Endodermal cell (in vitro differentiated cells): Measurements from ENCODE around the gene MACROH2A1. TPM values are rescaled to one million over a fixed set of nuclear protein-coding genes. Genes with fewer than 3 reads are reported as not detected.

Source experiments
- DNase-seq: peaks from one replicate; pipeline ENCODE4 v3.0.0-alpha.2; 2017
- H3K27ac ChIP-seq: 2 replicates; pipeline ENCODE4 v1.5.1; 2013; ENCODE audit warnings: mild to moderate bottlenecking, low read depth, low read length, moderate library complexity
- H3K27me3 ChIP-seq: 2 replicates; pipeline ENCODE4 v1.6.1; 2013; ENCODE audit warnings: mild to moderate bottlenecking, low read length, moderate library complexity; ENCODE audit not compliant: insufficient read depth, control insufficient read depth, poor library complexity, severe bottlenecking
- H3K36me3 ChIP-seq: 2 replicates; pipeline ENCODE4 v1.7.0; 2013; ENCODE audit warnings: mild to moderate bottlenecking, low read length, moderate library complexity; ENCODE audit not compliant: control insufficient read depth, insufficient read depth
- H3K4me1 ChIP-seq: one replicate; pipeline ENCODE4 v1.7.0; 2013; ENCODE audit warnings: low read length; ENCODE audit not compliant: control insufficient read depth, insufficient read depth
- H3K4me3 ChIP-seq: 2 replicates; pipeline ENCODE4 v1.5.1; 2013; ENCODE audit warnings: mild to moderate bottlenecking, low read length, moderate library complexity
- H3K9ac ChIP-seq: 2 replicates; pipeline ENCODE4 v1.6.1; 2013; ENCODE audit warnings: mild to moderate bottlenecking, low read length, moderate library complexity; ENCODE audit not compliant: poor library complexity, severe bottlenecking; ENCODE audit errors: extremely low read depth
- H3K9me3 ChIP-seq: 2 replicates; pipeline ENCODE4 v1.6.1; 2013; ENCODE audit warnings: mild to moderate bottlenecking, low read length, moderate library complexity; ENCODE audit not compliant: control insufficient read depth
- H3K27ac Mint-ChIP-seq: 2 replicates; pipeline ENCODE4 v1.8.0; 2020; ENCODE audit warnings: mixed read lengths
- H3K27me3 Mint-ChIP-seq: 2 replicates; pipeline ENCODE4 v1.8.0; 2021; ENCODE audit warnings: mild to moderate bottlenecking, mixed read lengths; ENCODE audit not compliant: insufficient read depth
- H3K36me3 Mint-ChIP-seq: 2 replicates; pipeline ENCODE4 v1.8.0; 2020; ENCODE audit warnings: low read depth, mixed read lengths
- H3K4me1 Mint-ChIP-seq: 2 replicates; pipeline ENCODE4 v1.8.0; 2020; ENCODE audit warnings: mixed read lengths
- H3K4me3 Mint-ChIP-seq: 2 replicates; pipeline ENCODE4 v1.8.0; 2020; ENCODE audit warnings: mild to moderate bottlenecking, moderate library complexity, mixed read lengths
- H3K9me3 Mint-ChIP-seq: 2 replicates; pipeline ENCODE4 v1.8.0; 2020; ENCODE audit warnings: mild to moderate bottlenecking, mixed read lengths
- CTCF ChIP-seq: fragments of 200-600 bp; sonication (generic); conservative IDR thresholded peaks from 2 replicates; pipeline ENCODE4 v1.5.0; 2021; ENCODE audit warnings: antibody characterized with exemption, mild to moderate bottlenecking
- WGBS, 2 experiments: methylation state at CpG; one replicate each; pipeline versions ENCODE4 v1.1.5 to v1.1.7; 2013; ENCODE audit warnings: missing lambda C conversion rate in 2 of 2, mixed read lengths in 1 of 2; ENCODE audit not compliant: insufficient coverage in 1 of 2, insufficient read length in 1 of 2; 5-methylcytosine and 5-hydroxymethylcytosine counted together
- total RNA-seq, 2 donors: library from RNA; stranded (reverse); fragmentation: NEBNext Ultra II Directional in 1 of 2; extraction: Animal tissue kit (Norgen Biotek cat#: 25700) in 1 of 2; gene quantifications; 2 replicates in 1 of 2; 3 replicates in 1 of 2; pipeline ENCODE4 v1.2.1, GENCODE V29; 2021

Gene MACROH2A1
- total RNA-seq, 2 donors from 2014 or later: 256 to 288 TPM

- no peaks in the 10 kb centered on the region for H3K9me3 Mint-ChIP-seq
- DNase-seq: no peak
- no peaks in the 10 kb centered on the region for H3K27me3 Mint-ChIP-seq
- Histone ChIP-seq H3K27me3 (no peaks in the 10 kb centered on the region), H3K4me3 (no peak overlapping the region), H3K9me3 (no peaks in the 10 kb centered on the region), H3K4me1 (no peaks in the 10 kb centered on the region), H3K9ac (no peak overlapping the region), H3K27ac (no peak overlapping the region), H3K36me3 (peaks cover 90% of the 10 kb centered on the region)
- H3K4me3 Mint-ChIP-seq: no peak overlapping the region
- no peaks in the 10 kb centered on the region for H3K4me1 Mint-ChIP-seq
- H3K27ac Mint-ChIP-seq: no peak overlapping the region
- H3K36me3 Mint-ChIP-seq: peaks cover 83% of the 10 kb centered on the region
- no peak for TF ChIP-seq CTCF
- 100% methylated on average over 1 of the region's 2 CpGs for WGBS, 2 experiments
Observed at GRCh38 chr5:135362102-135362501, 36.9 kb downstream of the MACROH2A1 start.

GRCh38 chr5:135360278-135361274 lies 38.5 kb downstream of the MACROH2A1 start:
- H3K4me1 Mint-ChIP-seq: no peaks in the 10 kb centered on the region
- Histone ChIP-seq H3K4me3 (no peak overlapping the region), H3K9ac (no peak overlapping the region), H3K27ac (no peak overlapping the region), H3K9me3 (no peaks in the 10 kb centered on the region), H3K4me1 (no peaks in the 10 kb centered on the region), H3K27me3 (no peaks in the 10 kb centered on the region), H3K36me3 (peaks cover 90% of the 10 kb centered on the region)
- no peak for TF ChIP-seq CTCF
- 94% methylated on average over 6 to 15 of the region's 16 CpGs for WGBS, 2 experiments
- H3K27me3 Mint-ChIP-seq: no peaks in the 10 kb centered on the region
- no peak overlapping the region for H3K4me3 Mint-ChIP-seq
- H3K36me3 Mint-ChIP-seq: peaks cover 83% of the 10 kb centered on the region
- no peak for DNase-seq
- H3K9me3 Mint-ChIP-seq: no peaks in the 10 kb centered on the region
- no peak overlapping the region for H3K27ac Mint-ChIP-seq

GRCh38 chr5:135359374-135360165 lies 39.5 kb downstream of the MACROH2A1 start:
- no peak overlapping the region for H3K27ac ChIP-seq
- Mint-ChIP-seq H3K27ac (no peak overlapping the region), H3K9me3 (no peaks in the 10 kb centered on the region), H3K36me3 (peaks cover 83% of the 10 kb centered on the region), H3K4me1 (no peaks in the 10 kb centered on the region), H3K27me3 (no peaks in the 10 kb centered on the region), H3K4me3 (no peak overlapping the region)
- peaks cover 90% of the 10 kb centered on the region for H3K36me3 ChIP-seq
- DNase-seq: no peak
- no peak overlapping the region for H3K9ac ChIP-seq
- no peak overlapping the region for H3K4me3 ChIP-seq
- no peaks in the 10 kb centered on the region for H3K9me3 ChIP-seq
- TF ChIP-seq CTCF: no peak
- H3K27me3 ChIP-seq: no peaks in the 10 kb centered on the region
- WGBS, 2 experiments: 94 to 100% methylated on average over 4 to 7 of the region's 8 CpGs
- H3K4me1 ChIP-seq: no peaks in the 10 kb centered on the region
